Choroid plexus epithelial cell (primary cell): ENCODE data around the gene TMEM145.

ENCODE experiments used
- DNase-seq: peaks from one replicate; pipeline ENCODE4 v3.0.0-alpha.2; 2010; ENCODE audit warnings: low read depth
- H3K4me3 ChIP-seq: 2 replicates; pipeline ENCODE4 v1.5.1; 2011; ENCODE audit warnings: low read depth, mild to moderate bottlenecking, control low read depth, low read length, moderate library complexity
- CTCF ChIP-seq: conservative IDR thresholded peaks from 2 replicates; pipeline ENCODE4 v1.5.1; 2011; ENCODE audit warnings: low read depth, mild to moderate bottlenecking, control low read depth, inconsistent platforms, low read length, moderate library complexity

TMEM145 gene

GRCh38 chr19:42370626-42371175 is 57.6 kb downstream of the TMEM145 start:
- TF ChIP-seq CTCF: no peak
- DNase-seq: no peak
- H3K4me3 ChIP-seq: no peak overlapping the region
